H1 (cell line): ENCODE measurements around the gene GFI1B. TPM values are rescaled to one million over a fixed set of nuclear protein-coding genes. Genes with fewer than 3 reads are reported as not detected.

Source experiments
- CTCF ChIA-PET: fragments of 300-600 bp; sonication (Branson Sonifier 250); formaldehyde crosslinking; loops from one replicate; lab custom pipeline; 2021; ENCODE audit not compliant: partially characterized antibody; lab: Charles Lee
- POLR2A ChIA-PET: fragments of 300-600 bp; sonication (Branson Sonifier 250); formaldehyde crosslinking; loops from one replicate; lab custom pipeline; 2021; ENCODE audit warnings: inconsistent platforms; ENCODE audit not compliant: partially characterized antibody; lab: Charles Lee
- DNase-seq, 2 experiments: peaks; one replicate each; pipeline versions ENCODE4 v3.0.0 to v3.0.0-alpha.2; 2010 to 2022; ENCODE audit warnings: low spot score in 2 of 2, low read depth in 1 of 2, mixed read lengths in 1 of 2
- FAIRE-seq: peaks from 2 replicates; lab custom pipeline; 2011; peaks lifted over from hg19 to GRCh38; lab: Jason Lieb, UNC
- H2AFZ ChIP-seq: 2 replicates; pipeline ENCODE4 v1.8.1; 2012; ENCODE audit warnings: low read length, inconsistent platforms
- H2AK5ac ChIP-seq: 2 replicates; pipeline ENCODE4 v1.6.1; 2013; ENCODE audit warnings: low read depth, low read length
- H2BK120ac ChIP-seq: replicated peaks from 2 replicates; pipeline ENCODE3; 2013; ENCODE audit warnings: low read depth, low read length, inconsistent platforms
- H2BK12ac ChIP-seq: 2 replicates; pipeline ENCODE4 v1.6.1; 2013; ENCODE audit warnings: low read depth, low read length
- H2BK15ac ChIP-seq: 2 replicates; pipeline ENCODE4 v1.6.1; 2013; ENCODE audit warnings: low read length
- H2BK20ac ChIP-seq: 2 replicates; pipeline ENCODE4 v1.6.1; 2013; ENCODE audit warnings: low read length
- H2BK5ac ChIP-seq: 2 replicates; pipeline ENCODE4 v1.6.1; 2013; ENCODE audit warnings: low read depth, low read length
- H3K14ac ChIP-seq: 2 replicates; pipeline ENCODE4 v1.6.1; 2013; ENCODE audit warnings: inconsistent platforms; ENCODE audit not compliant: insufficient read length
- H3K18ac ChIP-seq: 2 replicates; pipeline ENCODE4 v1.6.1; 2013; ENCODE audit warnings: low read length; ENCODE audit errors: extremely low read depth
- H3K23ac ChIP-seq: 2 replicates; pipeline ENCODE4 v1.6.1; 2013; ENCODE audit warnings: inconsistent platforms; ENCODE audit not compliant: insufficient read length
- H3K23me2 ChIP-seq: 2 replicates; pipeline ENCODE4 v1.6.1; 2013; ENCODE audit warnings: low read depth, low read length
- H3K27ac ChIP-seq: 2 replicates; pipeline ENCODE4 v1.6.1; 2011; ENCODE audit warnings: low read depth, low read length, inconsistent platforms
- H3K27me3 ChIP-seq, 4 experiments: replicated peaks in 1 of 4; 1 replicate in 1 of 4; 2 replicates in 3 of 4; pipeline versions ENCODE4 v1.6.1 to v1.8.1; 2011 to 2013; ENCODE audit warnings: low read length in 3 of 4, mild to moderate bottlenecking in 3 of 4, inconsistent platforms in 2 of 4, mixed read lengths in 2 of 4, moderate library complexity in 1 of 4; ENCODE audit not compliant: control insufficient read depth in 3 of 4, insufficient read depth in 3 of 4; ENCODE audit errors: extremely low read depth in 1 of 4
- H3K36me3 ChIP-seq, 4 experiments: 2 replicates each; pipeline versions ENCODE4 v1.6.1 to v1.8.1; 2011 to 2013; ENCODE audit warnings: mild to moderate bottlenecking in 4 of 4, low read length in 3 of 4, moderate library complexity in 2 of 4, control low read depth in 1 of 4, inconsistent platforms in 1 of 4; ENCODE audit not compliant: insufficient read depth in 4 of 4, control insufficient read depth in 2 of 4
- H3K4ac ChIP-seq: replicated peaks from 2 replicates; pipeline ENCODE3; 2013; ENCODE audit warnings: low read length, low read depth, mixed read lengths, inconsistent platforms; ENCODE audit not compliant: insufficient read length
- H3K4me1 ChIP-seq, 4 experiments: replicated peaks in 1 of 4; 1 replicate in 1 of 4; 2 replicates in 3 of 4; pipeline versions ENCODE4 v1.6.1 to v1.8.1; 2011 to 2013; ENCODE audit warnings: low read length in 3 of 4, inconsistent platforms in 2 of 4, mixed read lengths in 1 of 4; ENCODE audit not compliant: insufficient read depth in 4 of 4, control insufficient read depth in 3 of 4
- H3K4me2 ChIP-seq, 2 experiments: 2 replicates each; pipeline versions ENCODE4 v1.6.1 to v1.8.1; 2011 to 2013; ENCODE audit warnings: low read depth in 2 of 2, low read length in 2 of 2, control low read depth in 1 of 2, inconsistent platforms in 1 of 2, mild to moderate bottlenecking in 1 of 2; ENCODE audit not compliant: insufficient read depth in 1 of 2
- H3K4me3 ChIP-seq, 4 experiments: fragments of 200-600, 300-600 bp in 1 of 4; sonication (generic), shearing (Covaris generic), sonication (Bioruptor Twin) in 1 of 4; 2 replicates each; pipeline versions ENCODE4 v1.5.1 to v1.8.1; 2011 to 2016; ENCODE audit warnings: low read length in 4 of 4, low read depth in 3 of 4, control low read depth in 2 of 4, inconsistent platforms in 2 of 4, mild to moderate bottlenecking in 2 of 4, mixed read lengths in 1 of 4, moderate library complexity in 1 of 4; ENCODE audit not compliant: insufficient read depth in 2 of 4; ENCODE audit errors: extremely low read depth in 1 of 4
- H3K56ac ChIP-seq: replicated peaks from 2 replicates; pipeline ENCODE3; 2013; ENCODE audit warnings: low read depth, mild to moderate bottlenecking, mixed read lengths, low read length, inconsistent platforms; ENCODE audit not compliant: insufficient read length
- H3K79me1 ChIP-seq: 2 replicates; pipeline ENCODE4 v1.6.1; 2013; ENCODE audit warnings: low read depth, low read length, control low read depth
- H3K79me2 ChIP-seq, 2 experiments: 2 replicates each; pipeline versions ENCODE4 v1.6.1 to v1.8.1; 2012 to 2013; ENCODE audit warnings: low read length in 2 of 2, mild to moderate bottlenecking in 2 of 2, inconsistent platforms in 1 of 2; ENCODE audit not compliant: insufficient read depth in 2 of 2, control insufficient read depth in 1 of 2
- H3K9ac ChIP-seq, 4 experiments: replicated peaks in 1 of 4; 1 replicate in 1 of 4; 2 replicates in 3 of 4; pipeline versions ENCODE4 v1.6.1 to v1.8.1; 2011 to 2013; ENCODE audit warnings: low read depth in 3 of 4, low read length in 3 of 4, control low read depth in 2 of 4, mild to moderate bottlenecking in 2 of 4, moderate library complexity in 2 of 4, inconsistent platforms in 1 of 4; ENCODE audit errors: extremely low read depth in 1 of 4
- H3K9me3 ChIP-seq, 2 experiments: 2 replicates each; pipeline versions ENCODE4 v1.6.1 to v1.8.1; 2012 to 2013; ENCODE audit warnings: mild to moderate bottlenecking in 2 of 2, moderate library complexity in 2 of 2, control low read depth in 1 of 2, inconsistent platforms in 1 of 2, low read depth in 1 of 2, low read length in 1 of 2, mixed read lengths in 1 of 2; ENCODE audit not compliant: insufficient read depth in 2 of 2
- H4K20me1 ChIP-seq, 2 experiments: replicated peaks in 1 of 2; 2 replicates each; pipeline versions ENCODE3 to v1.8.1; 2011 to 2013; ENCODE audit warnings: inconsistent platforms in 2 of 2, low read length in 2 of 2, mild to moderate bottlenecking in 1 of 2; ENCODE audit not compliant: insufficient read depth in 2 of 2, control insufficient read depth in 1 of 2
- H4K5ac ChIP-seq: 2 replicates; pipeline ENCODE4 v1.6.1; 2013; ENCODE audit warnings: low read length, low read depth, mixed read lengths, inconsistent platforms; ENCODE audit not compliant: insufficient read length
- H4K8ac ChIP-seq: 2 replicates; pipeline ENCODE4 v1.8.0; 2013; ENCODE audit warnings: mild to moderate bottlenecking, moderate library complexity, low read length, inconsistent platforms; ENCODE audit not compliant: insufficient read depth; ENCODE audit errors: extremely low read depth
- H4K91ac ChIP-seq: replicated peaks from 2 replicates; pipeline ENCODE3; 2013; ENCODE audit warnings: low read length, mixed read lengths, inconsistent platforms; ENCODE audit not compliant: insufficient read length
- CHD2 ChIP-seq: IDR thresholded peaks from 2 replicates; pipeline ENCODE4 v1.6.1; 2012; ENCODE audit warnings: low read length, improper control_type of control experiment
- GABPA ChIP-seq: IDR thresholded peaks from 2 replicates; pipeline ENCODE4 v1.6.1; 2011; ENCODE audit warnings: mild to moderate bottlenecking, low read length, moderate library complexity, borderline replicate concordance; ENCODE audit not compliant: insufficient read depth
- JUND ChIP-seq: IDR thresholded peaks from 2 replicates; pipeline ENCODE4 v1.6.1; 2011; ENCODE audit warnings: mild to moderate bottlenecking, improper control_type of control experiment, low read length
- KDM1A ChIP-seq: fragments of 200-600, 300-600 bp; sonication (generic); IDR thresholded peaks from 2 replicates; pipeline ENCODE4 v1.7.1; 2016; ENCODE audit warnings: mild to moderate bottlenecking, low read length, borderline replicate concordance
- KDM5A ChIP-seq: fragments of 200-600 bp; IDR thresholded peaks from 2 replicates; pipeline ENCODE4 v1.7.1; 2012; ENCODE audit warnings: mild to moderate bottlenecking, low read length, inconsistent platforms, mixed read lengths
- NANOG ChIP-seq: IDR thresholded peaks from 2 replicates; pipeline ENCODE4 v1.6.1; 2011; ENCODE audit warnings: low read length, low read depth, mild to moderate bottlenecking, inconsistent platforms; ENCODE audit not compliant: insufficient read depth, poor library complexity, severe bottlenecking
- NRF1 ChIP-seq: IDR thresholded peaks from 2 replicates; pipeline ENCODE4 v1.6.1; 2011; ENCODE audit warnings: mild to moderate bottlenecking, low read depth, low read length, improper control_type of control experiment
- RAD21 ChIP-seq, 2 experiments: IDR thresholded peaks in 1 of 2; conservative IDR thresholded peaks in 1 of 2; 2 replicates each; pipeline ENCODE4 v1.6.1; 2011; ENCODE audit warnings: low read depth in 2 of 2, low read length in 2 of 2, improper control_type of control experiment in 1 of 2, inconsistent platforms in 1 of 2, mild to moderate bottlenecking in 1 of 2, moderate library complexity in 1 of 2
- SAP30 ChIP-seq: fragments of 300-600 bp; sonication (generic); IDR thresholded peaks from 2 replicates; pipeline ENCODE4 v1.7.1; 2012; ENCODE audit warnings: low read length, moderate library complexity, mild to moderate bottlenecking, inconsistent platforms; ENCODE audit not compliant: insufficient read depth, insufficient replicate concordance
- SIN3A ChIP-seq, 2 experiments: IDR thresholded peaks in 1 of 2; conservative IDR thresholded peaks in 1 of 2; 2 replicates each; pipeline ENCODE4 v1.6.1; 2011 to 2012; ENCODE audit warnings: low read length in 2 of 2, improper control_type of control experiment in 1 of 2, low read depth in 1 of 2, mild to moderate bottlenecking in 1 of 2
- SP1 ChIP-seq: IDR thresholded peaks from 2 replicates; pipeline ENCODE4 v1.6.1; 2011; ENCODE audit warnings: low read depth, low read length
- YY1 ChIP-seq: IDR thresholded peaks from 2 replicates; pipeline ENCODE4 v1.6.1; 2011; ENCODE audit warnings: low read depth, mild to moderate bottlenecking, low read length
- WGBS, 2 experiments: shearing (Covaris generic) in 1 of 2; methylation state at CpG; one replicate each; pipeline versions ENCODE4 v1.1.6 to v1.1.7; 2013 to 2015; ENCODE audit warnings: low lambda C conversion rate in 2 of 2, mixed read lengths in 2 of 2, inconsistent platforms in 1 of 2, low coverage in 1 of 2, missing lambda C conversion rate in 1 of 2; ENCODE audit not compliant: insufficient replicate concordance in 2 of 2, insufficient coverage in 1 of 2, insufficient read length in 1 of 2; ENCODE audit errors: extremely low coverage in 1 of 2, missing lambda C conversion rate in 1 of 2; 5-methylcytosine and 5-hydroxymethylcytosine counted together
- polyA plus RNA-seq, 7 experiments: library from polyadenylated mRNA; depleted of rRNA in 3 of 7; stranded (reverse) in 5 of 7; unstranded in 2 of 7; fragments of >200 nt in 5 of 7; fragments of 200-250 nt in 2 of 7; gene quantifications; 1 replicate in 5 of 7; 2 replicates in 1 of 7; 4 replicates in 1 of 7; pipeline versions ENCODE4 v1.2.1 to v1.2.3, GENCODE V29; 2011 to 2013; ENCODE audit warnings: missing spikeins in 2 of 7, mixed read lengths in 2 of 7
- total RNA-seq: library from RNA; stranded (reverse); fragmentation: NEBNext Ultra II Directional; extraction: Animal tissue kit (Norgen Biotek cat#: 25700); gene quantifications from 2 replicates; pipeline ENCODE4 v1.2.1, GENCODE V29; 2021
- TF ChIP-seq, protein P1 (sequence below): IDR thresholded peaks from 2 replicates; pipeline ENCODE4 v1.6.1; 2011; ENCODE audit warnings: low read depth, mild to moderate bottlenecking, low read length; ENCODE audit not compliant: insufficient read depth

The GFI1B gene
- total and polyA plus RNA-seq, 2 of the 8 experiments (the other 6 are each of a cell fraction or from before 2014, with no cell fraction given) = 0.09 to 0.11 TPM

DNA sequence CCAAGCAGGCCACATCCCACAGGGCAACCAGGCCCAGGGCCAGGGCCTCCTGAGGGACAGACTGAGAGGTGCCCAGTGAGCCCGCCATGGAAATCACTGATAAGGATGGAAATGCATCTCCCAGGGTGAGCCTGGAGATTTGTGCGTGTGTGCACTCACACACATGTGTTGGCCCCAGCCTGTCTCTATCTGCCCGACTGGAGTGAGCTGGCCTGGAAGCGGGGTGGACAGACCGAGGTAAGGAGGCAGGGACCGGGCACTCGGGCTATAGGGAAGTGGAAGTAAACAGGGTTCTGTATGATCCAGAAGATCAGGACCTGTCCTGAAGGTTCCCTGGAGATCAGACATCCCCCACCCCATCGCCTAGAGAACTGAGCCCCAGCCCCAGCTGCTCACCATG, 17.4 kb downstream of the GFI1B start:
- Histone ChIP-seq H3K18ac (no peak overlapping the region), H3K56ac (no peak overlapping the region), H3K27me3 (no peaks in the 10 kb centered on the region; a peak in 2 of 7 replicates), H3K23ac (no peak overlapping the region), H3K36me3 (no peaks in the 10 kb centered on the region), H3K4me2 (no peak overlapping the region), H4K91ac (no peak overlapping the region), H3K9ac (no peak overlapping the region), H2BK12ac (no peak overlapping the region), H3K23me2 (no peaks in the 10 kb centered on the region), H3K4me1 (peaks cover 0 to 14% (median 7%) of the 10 kb centered on the region in 4 experiments; a peak in 5 of 7 replicates), H3K4me3 (no peak overlapping the region), H4K8ac (no peak overlapping the region), H2BK20ac (no peak overlapping the region), H2AK5ac (no peak overlapping the region), H2AFZ (no peak overlapping the region), H2BK5ac (no peak overlapping the region), H4K20me1 (no peaks in the 10 kb centered on the region), H2BK120ac (no peak overlapping the region), H2BK15ac (no peak overlapping the region), H4K5ac (no peak overlapping the region), H3K79me2 (no peaks in the 10 kb centered on the region), H3K9me3 (no peaks in the 10 kb centered on the region), H3K4ac (no peak overlapping the region), H3K79me1 (no peaks in the 10 kb centered on the region), H3K14ac (no peak overlapping the region), H3K27ac (no peak overlapping the region)
- no peak for DNase-seq
- POLR2A ChIA-PET = interaction anchor here (0.5 kb wide), 1 partner anchor 48 kb away, joined by 4 read pairs; no protein-coding TSS in a partner anchor
- WGBS, 2 experiments = 82% methylated on average over 8 of the region's 8 CpGs; no CpG with 5 or more reads in 1 of the 2 experiments
- CTCF ChIA-PET = interaction anchor here (1.0 to 8.2 kb wide), 3 partner anchors 24 to 262 kb away, joined by 3 to 57 read pairs (median 4); no protein-coding TSS in a partner anchor
- no peak for FAIRE-seq
- TF ChIP-seq, protein P1, sequence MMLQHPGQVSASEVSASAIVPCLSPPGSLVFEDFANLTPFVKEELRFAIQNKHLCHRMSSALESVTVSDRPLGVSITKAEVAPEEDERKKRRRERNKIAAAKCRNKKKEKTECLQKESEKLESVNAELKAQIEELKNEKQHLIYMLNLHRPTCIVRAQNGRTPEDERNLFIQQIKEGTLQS = no peak
- TF ChIP-seq GABPA (no peak), RAD21 (IDR thresholded peaks at IDR 0.05 in 1 of 2, conservative IDR thresholded peaks at IDR 0.05 in 1 of 2; ENCODE audit: low read depth in 2 of 2, low read length in 2 of 2) (no peak), NANOG (no peak), YY1 (no peak), SP1 (no peak), CHD2 (no peak), SIN3A (conservative IDR thresholded peaks at IDR 0.05 in 1 of 2, IDR thresholded peaks at IDR 0.05 in 1 of 2; ENCODE audit: low read depth in 1 of 2, low read length in 2 of 2) (no peak), SAP30 (no peak), NRF1 (no peak), JUND (no peak), KDM5A (no peak), KDM1A (no peak)
